DOHH2 (cell line): ENCODE measurements around the gene GLI1.

Experiments
- CTCF ChIP-seq: fragments of 200-600 bp; sonication (generic); IDR thresholded peaks from one replicate; pipeline ENCODE4 v1.5.1; 2014; ENCODE audit warnings: antibody characterized with exemption, mild to moderate bottlenecking, low read depth, low read length; ENCODE audit not compliant: poor library complexity, severe bottlenecking
- EZH2phosphoT487 ChIP-seq: fragments of 200-600 bp; sonication (generic); IDR thresholded peaks from 2 replicates; pipeline ENCODE4 v1.6.1; 2017; ENCODE audit warnings: borderline replicate concordance, mild to moderate bottlenecking, antibody characterized with exemption, low read length, moderate library complexity, mixed read lengths

GRCh38 chr12:57500213-57500612 is 40.6 kb downstream of the GLI1 start:
- TF ChIP-seq CTCF (no peak), EZH2phosphoT487 (no peak)
